Mononuclear cell (primary cell): ENCODE results near the gene CTXN1. TPM values are rescaled to one million over a fixed set of nuclear protein-coding genes. Genes with fewer than 3 reads are reported as not detected.
"Not testable (repeated sequence)": the region's sequence is repeated elsewhere in the genome, so short reads cannot be mapped to it uniquely, and the experiment has no call there.

Source experiments
- H3K27me3 ChIP-seq: 2 replicates; pipeline ENCODE4 v1.6.0; 2011; ENCODE audit warnings: low read length, control low read depth; ENCODE audit not compliant: insufficient read depth
- H3K4me1 ChIP-seq: 2 replicates; pipeline ENCODE4 v1.5.1; 2011; ENCODE audit warnings: mild to moderate bottlenecking, low read length, control low read depth; ENCODE audit not compliant: insufficient read depth
- H3K4me3 ChIP-seq: 2 replicates; pipeline ENCODE4 v1.5.1; 2011; ENCODE audit warnings: mild to moderate bottlenecking, low read length, moderate library complexity
- H3K9me3 ChIP-seq: 2 replicates; pipeline ENCODE4 v1.5.1; 2011; ENCODE audit warnings: low read depth, mild to moderate bottlenecking, control low read depth, low read length
- total RNA-seq: library from RNA; depleted of rRNA; stranded (reverse); fragments of >200 nt; gene quantifications from one replicate; pipeline ENCODE4 v1.2.3, GENCODE V29; 2012

Gene CTXN1
- total RNA-seq, 1 donor, result not detected

GRCh38 chr19:7961920-7962626 is 36.1 kb upstream of the CTXN1 start:
- Histone ChIP-seq H3K4me3 (no peak overlapping the region), H3K4me1 (no peaks in the 10 kb centered on the region), H3K9me3 (no peaks in the 10 kb centered on the region), H3K27me3 (no peaks in the 10 kb centered on the region)

GRCh38 chr19:7961082-7961481 is 35.1 kb upstream of the CTXN1 start:
- not testable (repeated sequence) for H3K4me1 ChIP-seq, H3K4me3 ChIP-seq, H3K9me3 ChIP-seq, H3K27me3 ChIP-seq

DNA sequence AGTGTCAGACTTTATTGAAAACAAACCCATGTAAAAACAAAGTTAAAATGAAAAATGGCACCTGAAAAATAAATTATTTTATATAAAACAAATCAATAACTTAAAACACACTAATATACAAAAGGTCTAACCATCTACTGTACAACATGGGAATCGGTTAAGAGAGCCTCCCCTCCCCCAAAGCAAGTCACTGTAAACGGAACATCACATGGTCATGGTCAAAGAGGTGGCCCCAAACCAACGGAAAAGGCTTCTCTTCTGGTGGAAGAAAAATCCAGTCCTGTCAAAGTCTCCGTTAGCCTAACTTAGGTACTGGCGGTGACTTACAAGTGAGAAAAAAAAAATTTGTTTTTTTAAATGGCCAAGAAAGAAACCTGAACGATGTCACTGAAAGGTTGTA is 33.3 kb upstream of the CTXN1 start:
- Histone ChIP-seq H3K4me3 (no peak overlapping the region), H3K4me1 (no peaks in the 10 kb centered on the region), H3K27me3 (no peaks in the 10 kb centered on the region), H3K9me3 (no peaks in the 10 kb centered on the region)

DNA sequence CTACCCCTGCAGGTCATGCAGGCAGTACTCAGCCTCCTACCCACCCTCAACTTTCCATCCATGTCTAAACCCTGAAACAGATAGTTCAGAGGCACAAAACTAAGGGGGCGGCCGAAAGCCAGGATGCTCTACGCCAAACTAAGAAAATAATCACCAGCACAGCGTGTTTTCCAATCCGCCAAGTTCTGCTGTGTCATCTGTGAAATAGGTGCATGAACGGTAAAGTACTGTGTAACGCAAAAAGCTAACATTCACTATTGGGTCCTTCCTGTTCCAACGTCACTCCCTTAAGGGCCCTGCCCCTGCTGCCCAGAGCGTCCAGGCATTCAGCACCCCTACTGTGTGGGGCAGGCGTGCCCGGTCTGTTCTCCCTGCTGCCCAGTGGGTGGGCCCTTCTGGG is 29.8 kb upstream of the CTXN1 start:
- H3K9me3 ChIP-seq, result no peaks in the 10 kb centered on the region
- no peaks in the 10 kb centered on the region for H3K27me3 ChIP-seq
- no peaks in the 10 kb centered on the region for H3K4me1 ChIP-seq
- H3K4me3 ChIP-seq, result no peak overlapping the region

DNA sequence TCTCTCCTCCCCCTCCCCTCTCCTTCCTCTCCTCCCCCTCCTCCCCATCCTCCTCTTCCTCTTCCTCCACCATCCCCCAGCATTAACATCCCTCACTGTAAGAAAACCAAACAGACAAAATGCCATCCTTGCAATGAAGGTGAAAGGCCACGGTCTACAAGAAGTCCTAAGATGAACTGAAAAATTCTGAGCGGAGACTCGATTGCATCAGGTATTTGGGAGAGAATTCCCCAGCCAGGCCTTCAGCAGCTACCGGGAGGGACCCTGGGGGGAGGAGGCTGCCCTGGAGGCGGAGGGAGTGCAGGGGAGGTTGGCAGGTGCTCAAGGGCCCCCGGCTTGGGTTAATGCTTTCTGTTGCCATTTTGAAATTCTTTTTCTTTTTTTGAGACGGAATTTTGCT is 27.6 kb upstream of the CTXN1 start:
- no peaks in the 10 kb centered on the region for H3K27me3 ChIP-seq
- no peaks in the 10 kb centered on the region for H3K4me1 ChIP-seq
- no peaks in the 10 kb centered on the region for H3K9me3 ChIP-seq
- H3K4me3 ChIP-seq, result no peak overlapping the region

- no peaks in the 10 kb centered on the region for H3K4me1 ChIP-seq
- no peaks in the 10 kb centered on the region for H3K9me3 ChIP-seq
- no peak overlapping the region for H3K4me3 ChIP-seq
- H3K27me3 ChIP-seq, result no peaks in the 10 kb centered on the region
Observed at GRCh38 chr19:7953060-7953459, 27.1 kb upstream of the CTXN1 start.

DNA sequence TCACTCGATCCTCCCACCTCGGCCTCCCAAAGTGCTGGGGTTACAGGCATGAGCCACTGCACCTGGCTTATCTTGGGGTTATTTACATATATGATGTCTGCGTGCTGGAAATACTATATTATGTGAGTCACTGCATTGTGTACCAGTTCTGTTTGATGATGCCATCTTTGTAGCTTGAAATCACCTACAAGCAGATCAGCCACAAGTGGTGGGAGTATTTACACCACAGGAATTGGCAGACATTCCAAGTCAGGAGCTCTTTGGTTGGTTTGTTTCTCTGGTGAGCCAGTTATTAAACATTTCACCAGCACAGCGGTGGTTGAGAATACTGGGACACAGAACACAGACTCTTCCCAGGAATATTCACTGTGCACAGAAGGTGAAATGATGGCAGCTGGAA is 22.0 kb upstream of the CTXN1 start:
- Histone ChIP-seq H3K9me3 (no peaks in the 10 kb centered on the region), H3K4me1 (peaks cover 11% of the 10 kb centered on the region), H3K27me3 (no peaks in the 10 kb centered on the region), H3K4me3 (no peak overlapping the region)

DNA sequence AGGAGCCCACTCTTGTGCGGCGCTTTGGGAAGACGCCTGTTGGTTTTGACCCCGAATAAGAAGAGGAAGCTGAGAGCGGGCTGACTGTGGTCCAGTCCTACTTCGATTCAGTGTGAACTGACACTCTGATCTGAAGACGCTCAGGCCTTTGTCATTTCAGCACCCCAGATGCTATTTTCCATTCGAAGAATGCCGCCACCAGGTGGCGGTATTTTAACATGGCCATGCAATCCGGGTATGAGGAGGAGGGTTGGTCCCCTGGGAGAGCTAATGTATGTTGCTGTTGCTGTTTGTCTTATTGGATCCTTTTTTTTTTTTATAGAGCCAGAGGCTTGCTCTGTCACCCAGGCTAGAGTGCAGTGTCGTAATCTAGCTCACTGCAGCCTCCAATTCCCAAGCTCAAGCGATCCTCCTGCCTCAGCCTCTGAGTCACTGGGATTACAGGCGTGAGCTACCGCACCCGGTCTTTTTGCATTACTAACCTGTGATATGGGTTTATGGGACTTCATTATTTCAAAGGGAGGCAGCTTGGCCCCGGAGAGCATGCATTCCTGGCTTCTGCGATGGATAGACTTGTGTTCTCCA is 18.3 kb upstream of the CTXN1 start:
- Histone ChIP-seq H3K9me3 (no peaks in the 10 kb centered on the region), H3K27me3 (no peaks in the 10 kb centered on the region), H3K4me1 (peaks cover 22% of the 10 kb centered on the region), H3K4me3 (peak overlapping the region; percentile 73)

- H3K9me3 ChIP-seq, result no peaks in the 10 kb centered on the region
- peak within 1 kb of the TSS; percentile 73 for H3K4me3 ChIP-seq
- H3K27me3 ChIP-seq, result no peaks in the 10 kb centered on the region
- peaks cover 22% of the 10 kb centered on the region for H3K4me1 ChIP-seq
Observed at GRCh38 chr19:7943444-7944176, 17.7 kb upstream of the CTXN1 start, which contains the start of gene TIMM44. TSS of gene TIMM44 (minus strand) at chr19:7943666. CDS start at chr19:7943651, 15 bp downstream.

- no peaks in the 10 kb centered on the region for H3K9me3 ChIP-seq
- H3K27me3 ChIP-seq, result no peaks in the 10 kb centered on the region
- peak overlapping the region; percentile 73 for H3K4me3 ChIP-seq
- H3K4me1 ChIP-seq, result peaks cover 22% of the 10 kb centered on the region
Observed at GRCh38 chr19:7942981-7943443, 17.1 kb upstream of the CTXN1 start.

GRCh38 chr19:7941895-7942596 is 16.1 kb upstream of the CTXN1 start:
- H3K4me1 ChIP-seq, result peaks cover 22% of the 10 kb centered on the region
- no peak overlapping the region for H3K4me3 ChIP-seq
- H3K27me3 ChIP-seq, result no peaks in the 10 kb centered on the region
- no peaks in the 10 kb centered on the region for H3K9me3 ChIP-seq

GRCh38 chr19:7940841-7941240 is 14.9 kb upstream of the CTXN1 start:
- peaks cover 22% of the 10 kb centered on the region for H3K4me1 ChIP-seq
- H3K9me3 ChIP-seq, result no peaks in the 10 kb centered on the region
- no peak overlapping the region for H3K4me3 ChIP-seq
- H3K27me3 ChIP-seq, result no peaks in the 10 kb centered on the region

- Histone ChIP-seq H3K9me3 (no peaks in the 10 kb centered on the region), H3K4me1 (no peaks in the 10 kb centered on the region), H3K27me3 (no peaks in the 10 kb centered on the region), H3K4me3 (no peak overlapping the region)
Observed at GRCh38 chr19:7934766-7935165, 8.8 kb upstream of the CTXN1 start.

- Histone ChIP-seq H3K27me3 (no peaks in the 10 kb centered on the region), H3K4me1 (no peaks in the 10 kb centered on the region), H3K4me3 (no peak overlapping the region), H3K9me3 (no peaks in the 10 kb centered on the region)
Observed at GRCh38 chr19:7933828-7934725, 8.1 kb upstream of the CTXN1 start.
